Neural cell (in vitro differentiated cells): ENCODE measurements around the gene ADCK2.

Source experiments
- CTCF ChIP-seq: fragments of 450-650 bp; IDR thresholded peaks from 2 replicates; pipeline ENCODE4 v1.5.1; 2014; ENCODE audit warnings: antibody characterized with exemption, mild to moderate bottlenecking, moderate library complexity; ENCODE audit not compliant: poor library complexity, severe bottlenecking
- EP300 ChIP-seq: fragments of 450-650 bp; conservative IDR thresholded peaks from 2 replicates; pipeline ENCODE4 v1.6.1; 2014; ENCODE audit warnings: antibody characterized with exemption, mild to moderate bottlenecking, moderate library complexity; ENCODE audit not compliant: poor library complexity, severe bottlenecking
- EZH2 ChIP-seq: fragments of 200-600, 300-800 bp; shearing (Covaris generic), sonication (generic); IDR thresholded peaks from 2 replicates; pipeline ENCODE4 v1.6.1; 2014; ENCODE audit warnings: antibody characterized with exemption, low read length, borderline replicate concordance, mild to moderate bottlenecking; ENCODE audit not compliant: insufficient read depth, poor library complexity, severe bottlenecking
- MXI1 ChIP-seq: fragments of 450-650 bp; conservative IDR thresholded peaks from 2 replicates; pipeline ENCODE4 v1.6.1; 2014; ENCODE audit warnings: antibody characterized with exemption, mild to moderate bottlenecking; ENCODE audit not compliant: poor library complexity, severe bottlenecking
- POLR2AphosphoS5 ChIP-seq: IDR thresholded peaks from 2 replicates; pipeline ENCODE4 v1.6.1; 2012
- REST ChIP-seq: IDR thresholded peaks from 2 replicates; pipeline ENCODE4 v1.6.1; 2012; ENCODE audit warnings: borderline replicate concordance
- TAF1 ChIP-seq: IDR thresholded peaks from 2 replicates; pipeline ENCODE4 v1.6.1; 2012; ENCODE audit warnings: low read depth

GRCh38 chr7:140659856-140660255 lies 12.9 kb upstream of the ADCK2 start:
- no peak for TF ChIP-seq CTCF
- TF ChIP-seq EZH2 = no peak
- no peak for TF ChIP-seq MXI1
- TF ChIP-seq EP300 = no peak
- no peak for TF ChIP-seq REST
- no peak for TF ChIP-seq TAF1
- TF ChIP-seq POLR2AphosphoS5 = no peak
